Activated CD8-positive, alpha-beta memory T cell treated with anti-CD3 and anti-CD28 coated beads for 36 hours (primary cell): ENCODE measurements around the gene ANKRD22. TPM values are rescaled to one million over a fixed set of nuclear protein-coding genes. Genes with fewer than 3 reads are reported as not detected.
"Not testable (repeated sequence)": the region's sequence is repeated elsewhere in the genome, so short reads cannot be mapped to it uniquely, and the experiment has no call there.

ENCODE experiments used
- CTCF ChIA-PET: fragments of 350-600 bp; sonication (Branson Sonifier 250); formaldehyde crosslinking; loops from one replicate; lab custom pipeline; 2021; ENCODE audit warnings: antibody characterized with exemption; lab: Charles Lee
- POLR2A ChIA-PET: fragments of 350-600 bp; sonication (Branson Sonifier 250); formaldehyde crosslinking; loops from one replicate; lab custom pipeline; 2021; ENCODE audit warnings: antibody characterized with exemption; lab: Charles Lee
- total RNA-seq, 2 experiments: library from RNA; stranded (reverse); gene quantifications; one replicate each; pipeline ENCODE4 v1.2.3, GENCODE V29; 2021

ANKRD22 gene
- total RNA-seq, 2 experiments from 2014 or later, result 0.15 to 0.17 TPM

DNA sequence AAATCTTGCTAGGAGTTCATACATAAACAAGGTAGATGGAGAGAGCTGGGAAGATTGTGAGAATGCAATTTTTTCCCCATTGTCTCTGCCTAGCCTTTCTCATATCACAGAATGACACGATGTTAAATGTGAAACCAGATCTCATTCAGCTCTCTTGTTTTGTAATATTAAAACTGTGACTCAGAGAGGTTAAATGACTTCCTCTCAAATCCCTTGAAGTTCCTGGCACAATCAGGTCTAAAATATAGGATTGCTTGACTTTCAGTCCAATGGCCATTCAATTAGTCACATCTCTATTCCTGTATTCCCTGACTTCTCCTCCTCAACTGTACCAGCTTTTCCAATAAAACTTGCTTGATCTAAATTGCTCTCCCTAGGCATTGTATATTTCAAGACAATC lies 3.1 kb downstream of the ANKRD22 start:
- ChIA-PET CTCF (interaction anchor here (1.4 kb wide), 1 partner anchor 12 kb away, joined by 7 read pairs; no protein-coding TSS in a partner anchor), POLR2A (no interaction called here)

DNA sequence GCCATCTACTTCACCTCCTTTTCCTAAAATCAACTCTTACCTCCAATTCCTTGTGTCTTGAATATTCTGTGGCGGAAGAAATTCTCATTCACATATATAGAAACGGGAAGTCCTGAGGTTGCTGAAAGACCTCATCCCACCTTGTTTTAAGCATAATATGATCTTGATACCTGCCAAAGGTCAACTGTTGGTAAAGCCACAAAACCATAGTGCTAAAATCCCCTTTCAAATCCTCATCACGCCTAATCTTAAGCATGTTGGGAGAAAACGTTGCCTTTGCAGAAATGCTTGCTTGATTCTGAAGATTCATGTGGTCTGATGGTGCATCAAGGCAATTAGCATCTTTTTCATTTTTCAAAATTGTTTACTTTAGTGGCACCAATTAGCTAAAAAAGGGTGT lies 8.5 kb downstream of the ANKRD22 start:
- CTCF ChIA-PET, result interaction anchor here (1.2 kb wide), 1 partner anchor 44 kb away, joined by 3 read pairs; no protein-coding TSS in a partner anchor

DNA sequence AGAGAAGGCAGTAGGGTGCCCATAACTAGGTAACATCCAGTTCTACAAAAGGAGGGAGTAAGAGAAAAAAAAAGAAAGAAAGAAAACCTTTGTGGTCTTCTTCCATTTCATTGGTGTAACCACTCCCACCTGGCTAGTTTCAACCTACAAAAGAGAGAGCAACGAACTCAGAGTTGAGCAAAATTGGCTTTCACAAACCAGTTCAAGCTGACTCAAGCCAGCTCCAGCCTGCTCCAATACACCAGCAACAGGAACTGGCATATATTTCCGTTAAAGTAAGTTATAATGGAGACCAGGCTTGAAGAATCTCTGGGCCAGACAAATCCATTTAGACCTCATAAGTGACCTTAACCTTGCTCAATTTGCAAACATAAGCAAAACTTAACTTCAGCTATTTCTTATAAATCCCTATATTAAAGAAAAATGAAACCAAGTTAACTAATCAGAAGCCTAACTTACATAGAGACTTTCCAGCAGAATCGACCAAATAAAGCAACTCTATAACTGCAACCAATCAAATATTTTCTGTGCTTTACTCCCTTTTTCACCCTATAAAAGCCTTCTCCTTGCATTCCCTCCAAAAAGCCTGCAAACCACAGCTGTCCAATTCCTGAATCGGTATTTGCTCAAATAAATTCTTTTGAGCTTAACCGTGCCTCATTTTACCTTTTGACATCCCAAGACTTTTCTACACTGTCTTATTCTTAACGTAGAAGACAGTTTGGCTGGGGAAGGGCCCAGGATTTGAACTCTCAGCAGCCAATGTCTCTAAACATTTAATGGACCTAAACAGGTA lies 10.1 kb downstream of the ANKRD22 start:
- POLR2A ChIA-PET, result no interaction called here
- CTCF ChIA-PET, result no interaction called here

More for the DNA sequence above, 8.5 kb downstream of the ANKRD22 start:
- POLR2A ChIA-PET, result no interaction called here

DNA sequence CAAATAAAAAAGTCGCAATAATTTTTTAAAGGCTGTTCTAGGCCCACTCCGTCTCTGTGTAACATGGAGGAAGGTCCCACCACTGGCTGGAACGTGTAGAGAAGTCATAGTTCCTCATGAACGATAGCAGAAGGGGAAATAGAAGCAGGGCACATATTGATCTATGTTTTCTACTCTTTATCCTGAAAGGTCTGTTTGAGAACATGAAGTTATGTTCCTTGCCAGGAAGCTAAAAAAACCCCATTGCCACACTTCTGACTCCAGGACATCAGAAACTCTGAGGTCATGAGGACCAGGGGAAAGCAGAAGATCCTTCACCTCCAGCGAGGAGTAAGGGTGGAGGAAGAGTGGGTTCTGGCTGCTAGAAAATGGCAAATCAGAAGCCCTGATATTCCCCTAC lies 10.8 kb downstream of the ANKRD22 start:
- POLR2A ChIA-PET, result no interaction called here
- CTCF ChIA-PET, result interaction anchor here (2.0 kb wide), 1 partner anchor 92 kb away, joined by 6 read pairs; no protein-coding TSS in a partner anchor

DNA sequence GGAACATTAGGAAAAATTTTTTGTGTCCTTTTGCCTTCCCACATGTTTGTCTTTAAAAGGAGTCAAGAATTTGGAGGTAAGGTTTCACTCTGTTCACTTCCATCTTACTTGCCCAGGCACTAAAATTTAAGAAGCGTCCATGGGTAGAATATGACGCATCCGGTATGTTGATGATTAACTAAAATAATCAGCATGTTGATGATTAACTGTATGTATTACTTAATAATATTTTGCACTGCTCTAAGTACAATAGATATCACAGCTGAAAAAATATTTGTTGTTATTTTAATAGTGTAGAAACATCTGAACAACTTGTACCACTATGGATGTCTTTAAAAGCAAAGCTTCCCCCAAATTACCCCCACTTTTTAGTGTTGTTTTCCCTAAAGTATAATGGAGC lies 11.5 kb downstream of the ANKRD22 start:
- CTCF ChIA-PET, result interaction anchor here (2.0 kb wide), 1 partner anchor 92 kb away, joined by 6 read pairs; no protein-coding TSS in a partner anchor

DNA sequence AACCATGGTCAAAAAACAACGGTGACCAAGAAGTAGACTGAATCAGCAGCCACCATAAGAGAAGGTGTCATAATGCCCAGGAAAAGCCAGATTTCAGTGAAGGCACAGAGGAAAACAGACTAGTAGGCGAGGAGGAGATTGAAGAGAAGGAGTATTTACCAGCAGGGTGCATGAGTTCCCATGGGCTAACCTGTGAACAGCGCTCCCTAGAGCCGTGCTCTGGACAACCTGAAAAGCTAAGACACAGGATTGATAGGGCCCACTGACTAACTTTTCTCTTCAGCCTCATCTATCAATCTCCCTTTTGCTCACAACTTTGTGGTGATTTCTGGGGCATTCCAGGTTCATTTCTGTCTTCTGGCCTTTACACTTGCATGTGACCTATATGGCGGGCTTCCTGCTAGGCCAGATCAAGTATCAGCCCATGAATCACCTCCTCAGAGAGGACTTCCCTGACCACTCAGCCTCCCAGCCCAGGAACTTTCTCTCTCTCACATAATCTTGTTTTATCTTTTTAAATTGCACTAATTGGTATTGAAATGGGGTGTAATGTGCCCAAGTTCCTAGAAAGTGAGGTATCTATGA lies 12.8 kb downstream of the ANKRD22 start:
- POLR2A ChIA-PET, result no interaction called here
- CTCF ChIA-PET, result interaction anchor here (2.0 kb wide), 1 partner anchor 94 kb away, joined by 6 read pairs; no protein-coding TSS in a partner anchor

More for the DNA sequence above, 11.5 kb downstream of the ANKRD22 start:
- POLR2A ChIA-PET, result no interaction called here

DNA sequence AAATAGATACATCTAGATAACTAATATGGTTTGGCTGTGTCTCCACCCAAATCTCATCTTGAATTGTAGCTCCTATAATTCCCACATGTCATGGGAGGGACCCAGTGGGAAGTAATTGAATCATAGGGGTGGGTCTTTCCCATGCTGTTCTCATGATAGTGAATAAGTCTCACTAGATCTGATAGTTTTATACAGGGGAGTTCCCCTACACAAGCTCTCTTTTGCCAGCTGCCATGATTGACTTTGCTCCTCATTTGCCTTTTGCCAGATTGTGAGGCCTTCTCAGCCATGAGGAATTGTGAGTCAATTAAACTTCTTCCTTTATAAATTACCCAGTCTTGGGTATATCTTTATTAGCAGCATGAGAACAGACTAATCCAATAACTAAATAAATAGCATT lies 14.0 kb downstream of the ANKRD22 start:
- POLR2A ChIA-PET, result not testable (repeated sequence)
- CTCF ChIA-PET, result interaction anchor here (0.8 to 2.2 kb wide), 3 partner anchors 11 to 97 kb away, joined by 3 to 7 read pairs (median 5); no protein-coding TSS in a partner anchor

DNA sequence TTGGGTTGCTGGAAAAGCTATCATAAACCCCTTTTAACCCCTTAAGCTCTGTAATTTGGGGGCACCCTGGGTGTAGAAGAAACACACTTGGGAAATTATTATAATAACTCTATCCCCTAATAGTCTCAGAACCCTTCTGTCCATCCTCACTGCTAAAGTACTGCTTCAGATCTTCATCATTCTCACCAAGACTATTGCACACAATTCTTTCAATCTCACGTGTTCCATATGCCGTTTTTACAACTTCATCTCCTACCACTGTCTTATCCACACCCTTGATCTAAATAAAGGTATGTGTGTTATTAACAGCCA lies 15.8 kb downstream of the ANKRD22 start:
- ChIA-PET POLR2A (no interaction called here), CTCF (interaction anchor here (0.6 to 2.7 kb wide), 20 partner anchors 9 to 253 kb away, joined by 3 to 14 read pairs (median 4); partner anchors contain the start of gene RNLS)

DNA sequence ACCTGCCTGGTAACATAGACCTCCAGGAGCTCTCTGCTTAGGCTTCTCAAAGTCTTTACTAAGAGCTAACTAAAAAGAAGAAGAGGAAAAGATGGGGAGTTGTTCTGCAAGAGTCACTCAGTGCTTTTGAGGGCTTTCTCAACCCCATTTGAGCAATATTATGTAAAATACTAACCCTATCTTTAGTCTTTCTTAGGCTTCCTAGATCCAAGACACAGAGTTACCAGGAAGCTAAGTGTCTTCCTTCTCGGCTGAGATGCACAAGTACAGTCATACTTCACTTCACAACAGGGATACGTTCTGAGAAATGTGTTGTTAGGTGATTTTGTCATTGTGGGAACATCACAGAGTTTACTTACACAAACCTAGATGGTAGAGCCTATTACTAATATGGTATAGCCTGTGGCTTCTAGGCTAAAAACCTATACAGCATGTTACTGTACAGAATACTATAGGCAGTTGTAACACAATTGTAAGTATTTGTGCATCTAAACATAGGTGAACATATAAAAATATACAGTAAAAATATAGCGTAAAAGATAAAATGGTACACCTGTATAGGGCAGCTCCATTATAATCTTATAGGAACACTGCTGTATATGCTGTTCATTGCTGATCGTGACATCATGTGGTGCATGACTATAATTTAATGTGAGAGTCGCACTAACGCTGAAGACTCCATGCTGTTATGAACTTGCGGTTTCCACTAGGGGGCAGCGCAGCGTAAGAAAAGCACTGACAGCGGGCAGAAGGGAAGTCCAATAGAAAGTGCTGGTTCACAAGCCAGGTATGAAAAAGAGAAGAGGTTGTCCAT lies 16.3 kb downstream of the ANKRD22 start:
- ChIA-PET POLR2A (no interaction called here), CTCF (interaction anchor here (0.6 to 2.7 kb wide), 25 partner anchors 9 to 252 kb away, joined by 3 to 14 read pairs (median 4); partner anchors contain the start of genes RNLS and STAMBPL1)

DNA sequence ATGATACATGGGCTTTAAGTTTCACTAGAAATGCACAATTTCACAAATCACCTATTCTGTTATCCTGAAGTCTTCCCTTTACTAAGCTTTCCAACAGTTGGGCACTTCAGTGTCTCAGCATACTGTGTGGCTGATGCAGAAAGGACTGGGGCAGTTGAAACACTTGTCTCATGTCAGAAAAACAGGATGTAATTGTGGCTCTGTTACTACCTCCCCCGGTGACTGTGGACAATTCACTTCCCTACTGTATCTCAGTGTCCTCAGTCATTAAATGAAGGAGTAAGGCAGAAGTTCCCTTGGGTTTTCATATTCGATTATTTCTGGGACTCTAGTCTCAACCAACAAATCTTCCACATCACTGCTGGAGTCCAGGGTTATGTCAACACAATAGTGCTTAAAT lies 17.9 kb downstream of the ANKRD22 start:
- ChIA-PET CTCF (interaction anchor here (1.4 to 2.0 kb wide), 2 partner anchors 46 to 99 kb away, joined by 3 to 6 read pairs; partner anchors contain the start of gene STAMBPL1), POLR2A (no interaction called here)

DNA sequence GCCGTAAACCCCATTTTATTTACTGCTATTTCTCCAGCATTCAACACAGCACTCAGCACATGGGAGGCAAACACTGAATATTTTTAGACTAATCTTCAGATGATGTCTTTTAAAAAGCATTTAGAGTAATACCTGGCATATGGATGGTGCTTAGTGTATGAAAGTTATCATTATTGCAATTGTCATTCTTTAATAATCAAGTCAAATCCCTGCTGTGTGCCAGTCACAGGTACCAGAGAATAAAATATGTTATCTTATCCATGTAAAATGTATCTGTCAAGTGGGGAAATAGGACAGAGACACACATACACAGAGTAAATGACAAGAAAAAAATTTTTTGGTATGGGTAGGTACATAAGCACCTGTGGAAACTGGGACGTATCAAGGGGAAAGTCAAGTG lies 18.5 kb downstream of the ANKRD22 start:
- ChIA-PET CTCF (no interaction called here), POLR2A (no interaction called here)

DNA sequence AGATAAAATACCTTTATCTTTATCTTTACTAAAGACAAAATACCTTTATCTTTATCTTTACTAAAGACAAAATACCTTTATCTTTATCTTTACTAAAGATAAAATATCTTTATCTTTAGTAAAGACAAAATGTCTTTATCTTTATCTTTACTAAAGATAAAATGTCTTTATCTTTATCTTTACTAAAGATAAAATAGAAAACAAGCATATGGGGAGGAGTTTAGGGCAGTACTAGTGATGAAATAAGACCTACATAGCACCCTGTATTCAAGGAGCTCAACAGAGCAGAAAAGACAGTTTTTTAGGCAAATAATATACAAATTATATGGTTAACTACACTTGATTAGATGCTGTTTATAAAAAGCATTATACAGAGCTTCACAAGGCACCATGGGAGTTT lies 19.3 kb downstream of the ANKRD22 start:
- ChIA-PET CTCF (interaction anchor here (1.0 to 1.5 kb wide), 2 partner anchors 101 to 102 kb away, joined by 4 to 5 read pairs; no protein-coding TSS in a partner anchor), POLR2A (interaction anchor here (1.6 kb wide), 1 partner anchor 48 kb away, joined by 4 read pairs; the partner anchor contains the start of gene STAMBPL1)

DNA sequence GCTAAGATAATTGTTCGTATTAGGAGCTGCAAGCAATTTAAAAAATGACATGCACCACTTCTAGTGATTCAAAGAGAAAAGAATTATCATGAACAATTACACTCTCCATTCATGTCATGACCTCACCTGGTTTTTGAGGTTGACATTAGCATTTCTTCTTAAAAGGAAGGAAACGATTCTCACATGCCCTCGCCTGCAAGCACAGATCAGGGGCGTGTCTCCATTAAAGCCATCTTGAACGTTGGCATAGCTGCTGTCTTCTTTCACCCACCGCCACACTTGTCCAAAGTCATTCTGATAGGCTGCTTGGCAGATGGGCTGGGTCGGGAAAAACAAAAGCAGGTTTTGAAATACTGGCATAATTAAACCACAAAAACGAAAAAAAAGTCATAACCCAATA lies 19.9 kb downstream of the ANKRD22 start:
- ChIA-PET CTCF (interaction anchor here (0.9 to 1.5 kb wide), 3 partner anchors 100 to 103 kb away, joined by 3 to 5 read pairs (median 4); no protein-coding TSS in a partner anchor), POLR2A (interaction anchor here (1.6 kb wide), 1 partner anchor 48 kb away, joined by 4 read pairs; the partner anchor contains the start of gene STAMBPL1)

DNA sequence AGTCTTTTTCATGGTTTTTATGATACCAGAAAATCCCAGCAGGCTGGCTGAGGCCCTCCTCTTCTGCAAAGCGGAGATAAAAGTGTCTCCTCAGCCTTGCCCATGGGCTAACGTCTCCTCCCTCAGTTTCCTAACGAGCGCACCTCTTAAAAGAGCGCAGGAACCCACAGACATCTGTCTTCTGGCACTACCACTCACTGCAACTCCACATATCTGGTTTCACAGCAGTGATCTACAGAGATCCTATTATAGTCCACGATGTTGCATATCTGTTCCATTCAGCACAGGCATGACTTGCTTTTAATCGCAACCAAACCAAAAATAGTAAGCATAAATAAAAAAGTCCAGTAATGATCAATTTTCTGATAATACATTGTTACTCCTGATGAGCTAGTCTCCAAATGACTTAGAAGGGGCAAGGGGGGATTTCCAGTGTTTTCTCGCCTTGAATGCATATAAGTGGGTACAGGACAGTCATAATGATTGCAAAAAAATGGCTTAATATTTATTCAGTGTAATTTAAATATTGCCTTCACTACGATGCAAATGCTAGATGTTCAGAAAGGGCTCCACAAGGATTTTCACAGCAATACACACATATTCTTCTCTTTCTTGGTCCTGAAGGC lies 20.9 kb downstream of the ANKRD22 start:
- CTCF ChIA-PET, result interaction anchor here (0.9 kb wide), 1 partner anchor 101 kb away, joined by 3 read pairs; no protein-coding TSS in a partner anchor
- POLR2A ChIA-PET, result interaction anchor here (1.6 kb wide), 1 partner anchor 49 kb away, joined by 4 read pairs; the partner anchor contains the start of gene STAMBPL1

DNA sequence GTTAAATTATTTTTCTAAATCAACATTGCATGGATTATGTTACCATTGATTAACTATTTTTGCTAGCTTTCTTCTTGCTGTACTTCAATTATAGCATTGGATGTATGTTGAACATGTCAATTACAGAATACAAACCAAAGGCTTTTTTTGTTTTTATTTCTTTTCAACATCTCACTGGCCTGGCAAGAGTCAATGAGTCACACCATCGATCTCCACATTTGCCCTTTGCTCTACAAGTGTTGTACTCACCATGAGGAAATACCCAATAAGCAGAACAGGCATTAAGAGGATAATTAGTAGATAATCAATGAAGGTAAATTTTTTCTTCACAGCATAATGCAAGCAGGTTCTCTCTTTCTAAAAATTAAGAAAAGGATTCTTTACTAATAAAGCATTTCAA lies 23.3 kb downstream of the ANKRD22 start:
- ChIA-PET CTCF (interaction anchor here (2.6 kb wide), 1 partner anchor 105 kb away, joined by 11 read pairs; no protein-coding TSS in a partner anchor), POLR2A (no interaction called here)

DNA sequence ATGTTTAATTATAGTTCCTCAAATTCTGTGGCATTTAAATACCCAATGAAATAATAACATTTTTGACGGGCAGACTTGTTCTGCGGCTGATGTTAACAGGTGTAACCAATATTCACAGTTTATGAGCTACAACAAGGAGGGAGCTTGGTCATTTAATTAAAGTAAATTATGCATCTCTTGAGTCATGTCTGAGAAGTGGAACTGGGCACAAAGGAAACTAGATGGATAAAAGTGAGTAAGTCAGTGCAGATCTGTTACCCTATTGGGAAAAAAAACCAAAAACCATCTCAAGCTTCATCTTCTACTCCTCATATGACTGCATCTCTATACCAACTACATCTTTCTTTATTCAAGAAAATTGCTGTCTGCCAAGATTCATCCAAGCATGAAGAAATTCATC lies 24.0 kb downstream of the ANKRD22 start:
- ChIA-PET CTCF (interaction anchor here (2.1 to 2.6 kb wide), 2 partner anchors 8 to 106 kb away, joined by 10 to 11 read pairs; no protein-coding TSS in a partner anchor), POLR2A (no interaction called here)

DNA sequence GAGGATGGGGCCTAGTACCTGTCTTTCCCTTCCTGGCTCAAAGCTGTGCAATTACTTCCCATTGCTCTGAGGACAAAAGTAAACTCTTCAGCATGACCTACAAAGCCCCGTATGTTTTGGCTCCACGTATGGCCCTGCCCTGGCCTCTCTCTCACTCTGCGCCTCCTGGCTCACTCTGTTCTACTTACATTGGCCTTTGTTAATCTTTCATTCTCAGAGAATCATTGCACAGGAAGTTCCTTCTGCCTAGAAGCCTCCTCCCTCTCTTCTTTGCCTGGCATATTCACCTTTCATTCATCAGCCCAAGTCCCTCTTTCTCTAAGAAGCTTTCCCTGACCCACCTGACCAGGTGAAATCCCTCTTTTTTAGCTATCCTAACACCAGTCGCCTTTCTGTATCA lies 25.3 kb downstream of the ANKRD22 start:
- POLR2A ChIA-PET, result no interaction called here
- CTCF ChIA-PET, result interaction anchor here (0.8 to 2.6 kb wide), 3 partner anchors 9 to 107 kb away, joined by 3 to 11 read pairs (median 10); no protein-coding TSS in a partner anchor
